Endothelial cell of umbilical vein (primary cell): ENCODE measurements around the gene SLC7A10.

ENCODE experiments used
- GATA2 ChIP-seq: IDR thresholded peaks from 2 replicates; pipeline ENCODE4 v1.7.0; 2011; ENCODE audit warnings: low read depth, mild to moderate bottlenecking, moderate library complexity, mixed read lengths, low read length; ENCODE audit not compliant: insufficient read length, insufficient read depth
- TF ChIP-seq, protein P1 (sequence below), 2 donors: IDR thresholded peaks; 1 replicate in 1 of 2; 2 replicates in 1 of 2; pipeline ENCODE4 v1.5.1; 2011; ENCODE audit warnings: low read length in 2 of 2, mild to moderate bottlenecking in 2 of 2, moderate library complexity in 2 of 2, control low read depth in 1 of 2, inconsistent platforms in 1 of 2, low read depth in 1 of 2; ENCODE audit not compliant: insufficient read depth in 1 of 2; ENCODE audit errors: extremely low read depth in 1 of 2
- TF ChIP-seq, protein P2 (sequence below): IDR thresholded peaks from 2 replicates; pipeline ENCODE4 v1.6.1; 2011; ENCODE audit not compliant: insufficient read depth, insufficient read length

DNA sequence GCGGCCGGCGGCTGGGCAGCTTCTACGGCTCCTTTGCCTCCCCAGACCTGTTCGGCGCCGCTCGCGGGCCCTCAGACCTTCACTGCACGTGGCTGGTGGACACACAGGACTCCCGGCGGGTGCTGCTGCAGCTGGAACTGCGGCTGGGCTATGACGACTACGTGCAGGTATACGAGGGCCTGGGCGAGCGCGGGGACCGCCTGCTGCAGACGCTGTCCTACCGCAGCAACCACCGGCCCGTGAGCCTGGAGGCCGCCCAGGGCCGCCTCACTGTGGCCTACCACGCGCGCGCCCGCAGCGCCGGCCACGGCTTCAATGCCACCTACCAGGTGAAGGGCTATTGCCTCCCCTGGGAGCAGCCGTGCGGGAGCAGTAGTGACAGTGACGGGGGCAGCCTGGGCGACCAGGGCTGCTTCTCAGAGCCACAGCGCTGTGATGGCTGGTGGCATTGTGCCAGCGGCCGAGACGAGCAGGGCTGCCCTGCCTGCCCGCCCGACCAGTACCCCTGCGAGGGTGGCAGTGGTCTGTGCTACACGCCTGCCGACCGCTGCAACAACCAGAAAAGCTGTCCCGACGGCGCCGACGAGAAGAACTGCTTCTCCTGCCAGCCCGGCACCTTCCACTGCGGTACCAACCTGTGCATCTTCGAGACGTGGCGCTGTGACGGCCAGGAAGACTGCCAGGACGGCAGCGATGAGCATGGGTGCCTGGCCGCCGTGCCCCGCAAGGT lies 20.0 kb downstream of the SLC7A10 start:
- TF ChIP-seq, protein P1, sequence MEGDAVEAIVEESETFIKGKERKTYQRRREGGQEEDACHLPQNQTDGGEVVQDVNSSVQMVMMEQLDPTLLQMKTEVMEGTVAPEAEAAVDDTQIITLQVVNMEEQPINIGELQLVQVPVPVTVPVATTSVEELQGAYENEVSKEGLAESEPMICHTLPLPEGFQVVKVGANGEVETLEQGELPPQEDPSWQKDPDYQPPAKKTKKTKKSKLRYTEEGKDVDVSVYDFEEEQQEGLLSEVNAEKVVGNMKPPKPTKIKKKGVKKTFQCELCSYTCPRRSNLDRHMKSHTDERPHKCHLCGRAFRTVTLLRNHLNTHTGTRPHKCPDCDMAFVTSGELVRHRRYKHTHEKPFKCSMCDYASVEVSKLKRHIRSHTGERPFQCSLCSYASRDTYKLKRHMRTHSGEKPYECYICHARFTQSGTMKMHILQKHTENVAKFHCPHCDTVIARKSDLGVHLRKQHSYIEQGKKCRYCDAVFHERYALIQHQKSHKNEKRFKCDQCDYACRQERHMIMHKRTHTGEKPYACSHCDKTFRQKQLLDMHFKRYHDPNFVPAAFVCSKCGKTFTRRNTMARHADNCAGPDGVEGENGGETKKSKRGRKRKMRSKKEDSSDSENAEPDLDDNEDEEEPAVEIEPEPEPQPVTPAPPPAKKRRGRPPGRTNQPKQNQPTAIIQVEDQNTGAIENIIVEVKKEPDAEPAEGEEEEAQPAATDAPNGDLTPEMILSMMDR (IDR thresholded peaks at IDR 0.05; ENCODE audit: extremely low read depth in 1 of 2, insufficient read depth in 1 of 2, low read depth in 1 of 2, low read length in 2 of 2), result no peak
- no peak for TF ChIP-seq GATA2
- TF ChIP-seq, protein P2, sequence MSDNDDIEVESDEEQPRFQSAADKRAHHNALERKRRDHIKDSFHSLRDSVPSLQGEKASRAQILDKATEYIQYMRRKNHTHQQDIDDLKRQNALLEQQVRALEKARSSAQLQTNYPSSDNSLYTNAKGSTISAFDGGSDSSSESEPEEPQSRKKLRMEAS, result no peak
